Fibroblast of mammary gland (primary cell): ENCODE results near the gene CSNK1E.

ENCODE experiments used
- DNase-seq: peaks from one replicate; pipeline ENCODE4 v3.0.0-alpha.2; 2010; ENCODE audit warnings: low read depth
- H3K4me3 ChIP-seq: 2 replicates; pipeline ENCODE4 v1.5.1; 2011; ENCODE audit warnings: low read depth, mild to moderate bottlenecking, low read length, moderate library complexity; ENCODE audit not compliant: control insufficient read depth
- CTCF ChIP-seq: conservative IDR thresholded peaks from 2 replicates; pipeline ENCODE4 v1.5.1; 2011; ENCODE audit warnings: low read depth, low read length, inconsistent platforms; ENCODE audit not compliant: control insufficient read depth, insufficient read depth

Gene CSNK1E

GRCh38 chr22:38303974-38304373 is 13.3 kb downstream of the CSNK1E start:
- no peak overlapping the region for H3K4me3 ChIP-seq
- DNase-seq, result no peak
- no peak for TF ChIP-seq CTCF

- no peak for TF ChIP-seq CTCF
- no peak for DNase-seq
- H3K4me3 ChIP-seq, result no peak overlapping the region
These were observed 14.3 kb downstream of the CSNK1E start for GRCh38 chr22:38302906-38303305.

GRCh38 chr22:38300946-38301345 is 16.3 kb downstream of the CSNK1E start:
- no peak overlapping the region for H3K4me3 ChIP-seq
- no peak for TF ChIP-seq CTCF
- no peak for DNase-seq

GRCh38 chr22:38300197-38300945 is 16.9 kb downstream of the CSNK1E start:
- no peak for DNase-seq
- H3K4me3 ChIP-seq, result no peak overlapping the region
- no peak for TF ChIP-seq CTCF

GRCh38 chr22:38299770-38300102 is 17.5 kb downstream of the CSNK1E start:
- TF ChIP-seq CTCF, result no peak
- DNase-seq, result no peak
- H3K4me3 ChIP-seq, result no peak overlapping the region

GRCh38 chr22:38298312-38299005 is 18.8 kb downstream of the CSNK1E start:
- peak; percentile 41 for TF ChIP-seq CTCF
- DNase-seq, result peak; percentile 99
- H3K4me3 ChIP-seq, result no peak overlapping the region
